ENCODE data around the gene WDFY1. TPM values are rescaled to one million over a fixed set of nuclear protein-coding genes. Genes with fewer than 3 reads are reported as not detected.

The WDFY1 gene
- total and polyA plus RNA-seq, 9 of the 15 experiments (the other 6 are each of a cell fraction or from before 2014, with no cell fraction given) = 5.4 to 27.6 (median 17.5) TPM

- TF ChIP-seq, protein P1, sequence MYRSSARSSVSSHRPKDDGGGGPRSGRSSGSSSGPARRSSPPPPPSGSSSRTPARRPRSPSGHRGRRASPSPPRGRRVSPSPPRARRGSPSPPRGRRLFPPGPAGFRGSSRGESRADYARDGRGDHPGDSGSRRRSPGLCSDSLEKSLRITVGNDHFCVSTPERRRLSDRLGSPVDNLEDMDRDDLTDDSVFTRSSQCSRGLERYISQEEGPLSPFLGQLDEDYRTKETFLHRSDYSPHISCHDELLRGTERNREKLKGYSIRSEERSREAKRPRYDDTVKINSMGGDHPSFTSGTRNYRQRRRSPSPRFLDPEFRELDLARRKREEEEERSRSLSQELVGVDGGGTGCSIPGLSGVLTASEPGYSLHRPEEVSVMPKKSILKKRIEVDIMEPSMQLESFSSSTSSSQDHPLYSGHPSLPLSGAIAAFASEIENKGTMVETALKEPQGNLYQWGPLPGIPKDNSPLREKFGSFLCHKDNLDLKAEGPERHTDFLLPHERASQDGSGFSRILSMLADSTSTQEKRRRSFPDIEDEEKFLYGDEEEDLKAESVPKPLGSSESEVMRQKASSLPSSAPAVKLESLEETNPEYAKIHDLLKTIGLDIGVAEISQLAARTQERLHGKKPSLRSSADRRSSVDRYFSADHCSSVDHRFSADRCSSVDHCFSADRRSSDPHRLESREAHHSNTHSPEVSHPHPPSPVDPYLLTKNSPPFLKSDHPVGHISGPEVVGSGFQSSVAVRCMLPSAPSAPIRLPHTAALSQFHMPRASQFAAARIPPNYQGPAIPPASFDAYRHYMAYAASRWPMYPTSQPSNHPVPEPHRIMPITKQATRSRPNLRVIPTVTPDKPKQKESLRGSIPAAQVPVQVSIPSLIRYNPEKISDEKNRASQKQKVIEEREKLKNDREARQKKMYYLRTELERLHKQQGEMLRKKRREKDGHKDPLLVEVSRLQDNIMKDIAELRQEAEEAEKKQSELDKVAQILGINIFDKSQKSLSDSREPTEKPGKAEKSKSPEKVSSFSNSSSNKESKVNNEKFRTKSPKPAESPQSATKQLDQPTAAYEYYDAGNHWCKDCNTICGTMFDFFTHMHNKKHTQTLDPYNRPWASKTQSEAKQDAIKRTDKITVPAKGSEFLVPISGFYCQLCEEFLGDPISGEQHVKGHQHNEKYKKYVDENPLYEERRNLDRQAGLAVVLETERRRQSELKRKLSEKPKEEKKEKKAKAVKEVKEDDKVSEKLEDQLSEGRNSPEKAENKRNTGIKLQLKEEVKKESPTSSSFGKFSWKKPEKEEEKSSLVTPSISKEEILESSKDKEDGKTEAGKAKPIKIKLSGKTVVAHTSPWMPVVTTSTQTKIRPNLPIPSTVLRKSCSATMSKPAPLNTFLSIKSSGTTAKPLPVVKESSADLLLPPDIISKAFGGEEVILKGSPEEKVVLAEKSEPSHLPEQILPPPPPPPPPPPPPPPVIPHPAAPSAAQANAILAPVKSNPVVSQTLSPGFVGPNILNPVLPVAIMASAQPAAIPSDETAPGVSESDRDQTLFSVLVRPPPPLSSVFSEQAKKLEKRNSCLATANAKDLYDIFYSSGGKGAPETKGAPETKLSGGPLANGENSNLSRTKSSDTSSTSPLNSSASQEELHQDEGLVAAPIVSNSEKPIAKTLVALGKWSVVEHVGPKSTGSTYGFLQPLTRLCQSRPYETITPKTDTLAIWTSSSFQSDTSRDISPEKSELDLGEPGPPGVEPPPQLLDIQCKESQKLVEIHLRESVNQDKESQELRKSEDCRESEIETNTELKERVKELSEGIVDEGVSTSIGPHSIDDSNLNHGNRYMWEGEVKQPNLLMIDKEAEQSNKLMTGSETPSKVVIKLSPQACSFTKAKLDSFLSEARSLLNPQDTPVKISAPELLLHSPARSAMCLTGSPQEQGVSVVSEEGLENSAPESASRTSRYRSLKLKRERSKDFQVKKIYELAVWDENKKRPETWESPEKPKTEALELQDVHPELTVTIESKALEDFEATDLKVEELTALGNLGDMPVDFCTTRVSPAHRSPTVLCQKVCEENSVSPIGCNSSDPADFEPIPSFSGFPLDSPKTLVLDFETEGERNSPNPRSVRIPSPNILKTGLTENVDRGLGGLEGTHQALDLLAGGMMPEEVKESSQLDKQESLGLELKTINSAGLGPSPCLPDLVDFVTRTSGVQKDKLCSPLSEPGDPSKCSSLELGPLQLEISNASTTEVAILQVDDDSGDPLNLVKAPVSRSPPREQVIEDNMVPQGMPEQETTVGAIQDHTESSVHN (IDR thresholded peaks at IDR 0.05; ENCODE audit: borderline replicate concordance in 1 of 2, low read depth in 1 of 2) = no peak
Measured at GRCh38 chr2:223865907-223866508, 79.1 kb downstream of the WDFY1 start (continued).

All from K562 (cell line).